Measurements from ENCODE around the gene ADORA2A.

ADORA2A gene

DNA sequence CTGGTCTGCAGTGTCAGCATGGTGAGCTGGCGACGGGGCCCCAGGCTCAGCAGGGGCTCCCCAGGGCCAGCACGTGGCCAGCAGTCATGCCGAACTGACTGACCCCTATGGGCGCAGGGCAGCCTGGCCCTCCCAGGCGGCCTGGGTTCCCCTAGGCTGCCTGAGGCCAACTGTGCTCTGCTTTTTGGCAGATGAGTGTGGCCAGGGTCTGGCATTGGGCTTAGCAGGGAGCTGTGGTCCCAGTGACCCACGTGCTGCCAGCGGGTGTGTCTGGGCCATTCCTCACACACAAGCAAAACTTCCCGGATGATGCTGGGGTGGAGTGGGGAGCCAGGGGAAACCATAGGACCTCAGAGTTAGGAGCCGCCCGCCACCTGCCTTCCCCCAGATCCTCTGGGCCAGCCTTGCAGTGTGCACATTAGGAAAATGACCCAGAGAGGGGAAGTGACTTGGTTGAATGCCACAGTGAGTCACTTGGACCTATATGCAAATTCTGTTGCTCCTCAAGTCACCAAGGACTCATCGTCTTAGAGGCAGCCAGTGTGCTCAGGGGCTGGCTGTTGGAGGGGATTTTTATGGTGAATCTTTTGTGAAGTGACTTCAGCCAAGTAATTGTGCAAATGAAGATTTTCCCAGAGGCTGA lies 6.5 kb downstream of the ADORA2A start:
- DNase-seq: no peak

DNA sequence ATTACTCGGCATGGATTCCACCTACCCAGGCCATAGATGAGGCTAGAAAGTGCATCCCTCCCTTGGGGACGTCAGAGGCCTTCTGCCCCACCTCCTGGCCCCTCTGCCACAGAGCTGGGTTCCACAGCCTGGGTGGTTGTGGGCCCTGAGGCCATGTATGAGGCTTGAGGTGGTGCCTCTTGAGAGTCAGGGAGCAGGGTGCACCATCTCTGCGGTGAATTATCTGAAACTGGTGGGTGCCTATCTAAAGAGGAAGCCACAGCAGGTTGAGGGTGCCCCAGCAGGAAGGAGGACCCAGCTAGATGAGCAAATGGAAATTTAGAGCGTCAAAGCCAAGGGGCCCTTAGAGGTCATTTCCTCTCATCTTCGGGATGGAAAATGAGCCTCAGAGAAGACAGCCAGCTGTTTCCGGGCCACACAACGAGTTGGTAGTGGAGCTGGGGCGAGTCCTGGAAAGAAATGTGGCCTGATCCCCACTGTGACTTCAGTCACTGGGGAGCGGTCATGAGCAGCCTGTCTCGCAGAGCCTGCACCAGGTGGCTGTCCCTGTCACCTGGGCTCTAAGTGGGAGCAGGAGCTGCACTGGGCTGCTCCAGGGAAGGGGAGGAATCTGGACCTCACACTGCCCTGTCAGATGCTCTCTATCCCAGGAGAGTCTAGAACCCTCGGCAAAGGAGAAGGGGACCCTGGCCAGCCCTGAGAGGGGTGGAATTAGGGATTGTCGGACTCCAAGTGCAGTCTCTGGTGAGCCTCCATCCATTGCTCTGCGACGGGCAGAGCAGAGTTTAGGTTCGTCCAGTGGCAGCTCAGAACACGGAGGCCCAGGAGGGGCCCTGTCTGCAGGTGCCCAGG lies 7.3 kb downstream of the ADORA2A start:
- peak; percentile 89 for DNase-seq

GRCh38 chr22:24435323-24435645 lies 7.9 kb downstream of the ADORA2A start:
- no peak for DNase-seq

DNA sequence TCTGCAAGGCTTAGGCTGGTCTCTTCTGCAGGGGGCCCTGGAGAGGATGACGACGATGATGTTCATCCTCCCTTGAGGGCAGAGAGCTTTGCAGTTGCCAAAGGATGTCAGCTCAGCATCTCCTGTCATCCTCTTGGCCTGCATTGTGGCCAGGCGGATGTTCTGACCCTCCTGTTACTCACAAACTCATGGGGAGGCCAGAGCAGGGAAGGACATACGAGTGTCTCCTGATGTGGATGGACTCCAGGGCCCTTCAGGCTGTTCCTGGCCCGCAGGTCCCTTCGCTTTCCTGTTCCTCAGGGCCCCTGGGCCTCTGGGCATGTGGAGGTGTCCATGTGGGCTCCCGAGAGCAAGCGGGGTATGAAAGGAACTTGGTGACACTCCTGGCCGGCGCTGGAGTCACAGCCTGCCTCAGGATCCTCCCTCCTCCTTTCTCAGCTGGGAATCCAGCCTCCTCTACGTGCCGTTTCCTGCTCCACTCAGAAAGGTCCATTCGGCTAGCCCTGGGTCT lies 8.5 kb downstream of the ADORA2A start:
- peak; percentile 57 for DNase-seq

DNA sequence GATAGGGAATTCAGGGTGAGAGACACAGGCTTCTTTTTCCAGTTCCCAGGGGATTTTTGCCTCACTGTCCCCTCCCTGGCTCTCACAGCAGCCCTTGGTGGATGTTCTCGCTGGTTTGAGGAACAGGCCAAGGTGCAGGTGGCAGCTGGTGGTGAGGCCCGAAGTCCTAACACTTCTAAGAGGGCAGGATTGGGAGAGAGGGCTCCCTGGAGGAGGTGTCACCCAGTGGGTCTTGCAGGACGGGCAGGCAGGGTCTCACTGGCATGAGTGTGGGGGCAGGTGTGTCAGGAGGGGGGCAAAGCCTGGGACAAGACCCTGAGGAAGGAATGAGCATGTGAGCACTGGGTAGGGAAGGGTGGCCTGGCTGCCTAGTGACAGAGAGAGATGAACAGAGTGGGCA lies 9.2 kb downstream of the ADORA2A start:
- peak; percentile 60 for DNase-seq

- DNase-seq: peak; percentile 58
These were observed 9.7 kb downstream of the ADORA2A start for GRCh38 chr22:24437091-24437490.

GRCh38 chr22:24437741-24438328 lies 10.4 kb downstream of the ADORA2A start:
- DNase-seq: peak; percentile 59

DNA sequence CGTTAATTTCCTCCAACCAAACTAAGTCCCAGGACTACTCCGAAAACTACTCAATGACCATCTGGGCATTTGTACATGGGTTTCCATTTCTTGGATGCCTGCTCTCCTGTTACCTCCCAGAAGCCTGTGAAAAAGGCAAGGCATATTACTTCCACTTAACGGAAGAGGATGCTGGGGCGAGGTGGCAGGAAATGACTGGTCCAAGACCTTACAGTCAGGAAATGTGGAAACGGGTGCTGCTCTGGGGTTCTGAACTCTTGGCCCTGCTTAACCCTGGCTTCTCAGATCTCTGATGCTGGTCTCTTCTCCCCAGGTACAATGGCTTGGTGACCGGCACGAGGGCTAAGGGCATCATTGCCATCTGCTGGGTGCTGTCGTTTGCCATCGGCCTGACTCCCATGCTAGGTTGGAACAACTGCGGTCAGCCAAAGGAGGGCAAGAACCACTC lies 12.9 kb downstream of the ADORA2A start:
- peak; percentile 60 for DNase-seq

DNA sequence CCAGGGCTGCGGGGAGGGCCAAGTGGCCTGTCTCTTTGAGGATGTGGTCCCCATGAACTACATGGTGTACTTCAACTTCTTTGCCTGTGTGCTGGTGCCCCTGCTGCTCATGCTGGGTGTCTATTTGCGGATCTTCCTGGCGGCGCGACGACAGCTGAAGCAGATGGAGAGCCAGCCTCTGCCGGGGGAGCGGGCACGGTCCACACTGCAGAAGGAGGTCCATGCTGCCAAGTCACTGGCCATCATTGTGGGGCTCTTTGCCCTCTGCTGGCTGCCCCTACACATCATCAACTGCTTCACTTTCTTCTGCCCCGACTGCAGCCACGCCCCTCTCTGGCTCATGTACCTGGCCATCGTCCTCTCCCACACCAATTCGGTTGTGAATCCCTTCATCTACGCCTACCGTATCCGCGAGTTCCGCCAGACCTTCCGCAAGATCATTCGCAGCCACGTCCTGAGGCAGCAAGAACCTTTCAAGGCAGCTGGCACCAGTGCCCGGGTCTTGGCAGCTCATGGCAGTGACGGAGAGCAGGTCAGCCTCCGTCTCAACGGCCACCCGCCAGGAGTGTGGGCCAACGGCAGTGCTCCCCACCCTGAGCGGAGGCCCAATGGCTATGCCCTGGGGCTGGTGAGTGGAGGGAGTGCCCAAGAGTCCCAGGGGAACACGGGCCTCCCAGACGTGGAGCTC lies 13.5 kb downstream of the ADORA2A start:
- DNase-seq: peak; percentile 34

DNA sequence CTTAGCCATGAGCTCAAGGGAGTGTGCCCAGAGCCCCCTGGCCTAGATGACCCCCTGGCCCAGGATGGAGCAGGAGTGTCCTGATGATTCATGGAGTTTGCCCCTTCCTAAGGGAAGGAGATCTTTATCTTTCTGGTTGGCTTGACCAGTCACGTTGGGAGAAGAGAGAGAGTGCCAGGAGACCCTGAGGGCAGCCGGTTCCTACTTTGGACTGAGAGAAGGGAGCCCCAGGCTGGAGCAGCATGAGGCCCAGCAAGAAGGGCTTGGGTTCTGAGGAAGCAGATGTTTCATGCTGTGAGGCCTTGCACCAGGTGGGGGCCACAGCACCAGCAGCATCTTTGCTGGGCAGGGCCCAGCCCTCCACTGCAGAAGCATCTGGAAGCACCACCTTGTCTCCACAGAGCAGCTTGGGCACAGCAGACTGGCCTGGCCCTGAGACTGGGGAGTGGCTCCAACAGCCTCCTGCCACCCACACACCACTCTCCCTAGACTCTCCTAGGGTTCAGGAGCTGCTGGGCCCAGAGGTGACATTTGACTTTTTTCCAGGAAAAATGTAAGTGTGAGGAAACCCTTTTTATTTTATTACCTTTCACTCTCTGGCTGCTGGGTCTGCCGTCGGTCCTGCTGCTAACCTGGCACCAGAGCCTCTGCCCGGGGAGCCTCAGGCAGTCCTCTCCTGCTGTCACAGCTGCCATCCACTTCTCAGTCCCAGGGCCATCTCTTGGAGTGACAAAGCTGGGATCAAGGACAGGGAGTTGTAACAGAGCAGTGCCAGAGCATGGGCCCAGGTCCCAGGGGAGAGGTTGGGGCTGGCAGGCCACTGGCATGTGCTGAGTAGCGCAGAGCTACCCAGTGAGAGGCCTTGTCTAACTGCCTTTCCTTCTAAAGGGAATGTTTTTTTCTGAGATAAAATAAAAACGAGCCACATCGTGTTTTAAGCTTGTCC lies 14.3 kb downstream of the ADORA2A start:
- peak; percentile 37 for DNase-seq

GRCh38 chr22:24442352-24442744 lies 14.9 kb downstream of the ADORA2A start:
- peak; percentile 49 for DNase-seq

DNA sequence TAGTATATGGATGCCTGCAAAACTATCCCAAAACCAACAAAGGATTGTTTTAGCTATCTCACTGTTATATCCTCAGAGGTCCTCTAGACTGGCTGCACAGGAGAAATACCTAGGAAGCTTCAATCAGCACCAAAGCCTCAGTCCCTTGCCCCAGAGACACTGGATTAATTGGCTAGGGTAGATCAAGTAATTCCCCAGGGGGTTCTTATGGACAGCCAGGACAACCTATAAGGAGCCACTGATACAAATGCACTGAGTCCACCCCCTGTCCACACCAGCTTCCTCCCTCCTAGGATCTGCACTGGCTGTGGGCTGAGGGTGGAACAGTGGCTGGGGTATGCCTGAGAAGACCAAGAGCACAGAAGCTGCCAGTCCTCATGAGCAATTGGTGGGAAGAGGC lies 16.3 kb downstream of the ADORA2A start:
- peak; percentile 24 for DNase-seq

- peak; percentile 50 for DNase-seq
These were observed 16.9 kb downstream of the ADORA2A start for GRCh38 chr22:24444251-24444650.

DNA sequence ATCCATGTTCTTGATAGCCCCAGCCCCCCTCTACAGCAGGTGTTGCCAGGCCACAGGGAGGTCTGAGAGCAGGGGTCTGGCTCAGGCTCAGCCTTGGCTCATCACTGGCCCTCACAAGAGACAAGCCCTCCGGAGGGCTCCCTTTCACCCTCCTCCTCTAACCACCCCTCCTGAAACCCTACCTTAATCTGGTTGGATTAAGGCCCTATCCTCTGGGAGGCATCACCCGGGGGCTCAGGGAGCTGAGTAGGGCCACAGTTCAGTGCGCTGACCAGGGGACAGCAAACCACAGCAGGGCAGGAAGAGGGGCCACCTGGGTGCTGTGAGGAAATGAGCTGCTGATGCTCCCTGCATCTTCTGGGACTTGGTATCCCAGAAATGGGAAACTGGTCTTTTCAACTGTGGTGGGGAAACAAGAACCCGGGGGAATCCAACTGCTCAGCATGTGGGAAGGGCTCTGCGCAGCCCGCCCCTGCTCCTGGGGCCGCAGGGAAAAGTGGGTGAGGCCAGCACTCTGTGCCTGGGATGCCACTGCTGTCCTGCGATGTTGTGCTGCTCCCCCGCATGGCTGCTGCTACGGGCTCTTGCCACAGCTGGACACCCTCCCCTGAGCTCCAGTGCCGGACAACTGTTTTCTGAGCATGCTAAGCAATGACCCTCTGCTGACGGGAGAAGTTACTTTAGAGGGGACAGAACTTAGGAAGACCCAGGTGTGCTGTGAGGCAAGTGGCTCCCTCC lies 17.5 kb downstream of the ADORA2A start:
- peak; percentile 37 for DNase-seq

- DNase-seq: peak; percentile 64
These were observed 18.3 kb downstream of the ADORA2A start for GRCh38 chr22:24445481-24446259.

DNA sequence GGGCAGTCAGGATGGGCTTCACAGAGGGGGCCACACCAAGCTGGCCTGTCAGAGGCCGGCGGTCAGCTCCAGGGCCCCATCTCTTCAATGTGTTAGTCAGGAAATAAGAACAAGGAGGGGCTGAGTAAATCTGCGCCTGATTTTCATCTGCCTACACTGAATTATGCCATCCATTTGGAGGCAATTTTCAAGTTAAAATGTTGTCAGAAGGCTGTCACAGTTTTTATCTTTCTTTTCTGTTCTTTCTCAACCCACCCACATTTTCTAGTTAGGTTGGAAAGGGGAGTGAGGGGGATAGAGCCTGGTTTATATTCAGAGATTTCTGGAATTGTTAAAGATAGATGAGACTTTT lies 18.8 kb downstream of the ADORA2A start:
- DNase-seq: no peak

GRCh38 chr22:24450610-24451009 lies 23.2 kb downstream of the ADORA2A start:
- DNase-seq: peak; percentile 28

DNA sequence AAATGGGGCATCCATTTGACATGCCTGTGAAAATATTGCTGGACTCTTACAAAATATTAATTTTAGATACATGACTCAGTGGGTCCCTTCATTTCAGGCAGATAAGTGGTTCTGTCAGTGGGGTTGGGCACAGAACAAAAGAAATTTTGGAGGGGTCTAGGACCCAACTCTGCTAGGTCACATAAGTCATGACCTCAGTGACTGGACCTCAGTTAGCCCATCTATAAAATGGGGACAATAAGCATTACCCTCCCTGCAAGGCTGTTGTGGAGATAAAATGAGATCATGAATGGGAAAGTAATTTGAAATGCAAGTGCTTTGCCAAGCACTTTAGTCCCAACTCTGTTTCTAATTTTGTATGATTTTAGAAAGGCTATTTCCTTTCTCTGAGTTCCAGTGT lies 23.8 kb downstream of the ADORA2A start:
- DNase-seq: no peak

DNA sequence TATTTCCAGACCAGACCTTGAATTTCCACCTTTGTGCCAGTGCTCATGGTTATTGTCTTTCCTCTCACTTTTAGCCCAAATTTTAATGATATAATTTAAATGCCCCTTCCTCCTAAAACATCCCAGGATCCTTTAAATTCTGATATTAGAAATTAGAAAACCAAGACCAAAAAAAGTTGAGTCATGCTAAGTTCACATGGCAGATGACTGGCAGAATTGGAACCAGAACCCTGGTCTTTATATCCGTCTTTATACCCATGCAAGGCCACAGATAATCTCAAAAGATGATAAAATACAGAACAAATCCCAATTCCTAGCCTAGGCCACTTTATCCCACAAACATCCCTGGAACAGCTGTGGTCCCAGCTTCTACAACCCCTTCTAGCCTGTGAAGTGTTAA lies 26.5 kb downstream of the ADORA2A start:
- no peak for DNase-seq

GRCh38 chr22:24455039-24455438 lies 27.6 kb downstream of the ADORA2A start:
- DNase-seq: no peak

Measured in activated effector memory CD4-positive, alpha-beta T cell treated with anti-CD3 and anti-CD28 coated beads, Interleukin-2, amount 50 U/mL, for 16 hours (primary cell).